Astrocyte of the spinal cord (primary cell): ENCODE measurements around the gene SUPT3H.

Source experiments
- DNase-seq: peaks from one replicate; pipeline ENCODE4 v3.0.0; 2011; ENCODE audit warnings: low read depth, low spot score
- H3K4me3 ChIP-seq: 2 replicates; pipeline ENCODE4 v1.5.1; 2011; ENCODE audit warnings: low read depth, mild to moderate bottlenecking, low read length, moderate library complexity
- CTCF ChIP-seq: IDR thresholded peaks from 2 replicates; pipeline ENCODE4 v1.5.1; 2012; ENCODE audit warnings: low read depth, mild to moderate bottlenecking, low read length, inconsistent platforms
- in situ Hi-C: cut with HindIII; loops from 2 replicates; pipeline ENCODE4 v1.10.0; 2017; ENCODE audit warnings: low sequenced_read_pairs

The SUPT3H gene

GRCh38 chr6:45377554-45378333 lies at the start of gene SUPT3H:
SUPT3H (minus strand) TSS chr6:45377934.
- in situ Hi-C loops = no loop called here
- peak; percentile 95 for DNase-seq
- H3K4me3 ChIP-seq = peak within 1 kb of the TSS; percentile 74
- TF ChIP-seq CTCF = peak; percentile 15

GRCh38 chr6:45426251-45426650 lies 48.5 kb upstream of the SUPT3H start:
- no peak for TF ChIP-seq CTCF
- H3K4me3 ChIP-seq = peak overlapping the region; percentile 3
- no peak for DNase-seq
- in situ Hi-C loops = no loop called here

- no peak for DNase-seq
- peak overlapping the region; percentile 79 for H3K4me3 ChIP-seq
- in situ Hi-C loops = no loop called here
- TF ChIP-seq CTCF = no peak
Measured at GRCh38 chr6:45424451-45424861, 46.7 kb upstream of the SUPT3H start.

- no peak for DNase-seq
- TF ChIP-seq CTCF = no peak
- in situ Hi-C loops = no loop called here
- H3K4me3 ChIP-seq = peak overlapping the region; percentile 79
Measured at GRCh38 chr6:45423824-45424450, 46.2 kb upstream of the SUPT3H start.

GRCh38 chr6:45423111-45423823 lies 45.5 kb upstream of the SUPT3H start:
- peak overlapping the region; percentile 79 for H3K4me3 ChIP-seq
- no peak for DNase-seq
- no peak for TF ChIP-seq CTCF
- in situ Hi-C loops = no loop called here

- DNase-seq = peak; percentile 76
- in situ Hi-C loops = no loop called here
- peak overlapping the region; percentile 79 for H3K4me3 ChIP-seq
- TF ChIP-seq CTCF = no peak
Measured at GRCh38 chr6:45422503-45423110, 44.9 kb upstream of the SUPT3H start.
